ENCODE results near the gene SRGAP1.

The SRGAP1 gene

GRCh38 chr12:64087761-64088160 lies 243.3 kb downstream of the SRGAP1 start:
- Histone ChIP-seq H3K4me3 (ENCODE audit: low read length) (no peak overlapping the region), H3K4me2 (ENCODE audit: low read depth, low read length) (no peak overlapping the region), H3K4me1 (ENCODE audit: low read length) (peaks cover 12% of the 10 kb centered on the region), H3K27me3 (replicated peaks; ENCODE audit: insufficient read depth, low read length) (no peaks in the 10 kb centered on the region), H3F3A (ENCODE audit: insufficient read depth, low read length) (no peaks in the 10 kb centered on the region), H3K27ac (ENCODE audit: low read length) (no peak overlapping the region), H2AFZ (ENCODE audit: low read length) (no peak overlapping the region; the same call in 1 of the 2 replicates), H3K9ac (ENCODE audit: low read length) (no peak overlapping the region), H3K9me2 (replicated peaks; ENCODE audit: insufficient read depth, low read length) (no peaks in the 10 kb centered on the region), H3K9me3 (replicated peaks; ENCODE audit: insufficient read depth, low read length) (no peaks in the 10 kb centered on the region), H3K36me3 (replicated peaks; ENCODE audit: insufficient read depth, low read length) (no peaks in the 10 kb centered on the region), H3K79me2 (ENCODE audit: low read length) (no peaks in the 10 kb centered on the region), H4K20me1 (ENCODE audit: insufficient read depth, low read length) (no peaks in the 10 kb centered on the region)
- no peak for DNase-seq
- TF ChIP-seq EZH2 (optimal IDR thresholded peaks at IDR 0.05; ENCODE audit: low read depth, low read length) (no peak), EZH2phosphoT487 (IDR thresholded peaks at IDR 0.05; ENCODE audit: low read length) (no peak), CTCF (IDR thresholded peaks at IDR 0.05; ENCODE audit: low read length) (no peak)

GRCh38 chr12:64088431-64089349 lies 244.2 kb downstream of the SRGAP1 start:
- H3K9me2 ChIP-seq (replicated peaks; ENCODE audit: insufficient read depth, low read length) = no peaks in the 10 kb centered on the region
- H3K4me3 ChIP-seq (ENCODE audit: low read length) = no peak overlapping the region
- H4K20me1 ChIP-seq (ENCODE audit: insufficient read depth, low read length) = no peaks in the 10 kb centered on the region
- no peak overlapping the region for H2AFZ ChIP-seq (ENCODE audit: low read length)
- H3K79me2 ChIP-seq (ENCODE audit: low read length) = no peaks in the 10 kb centered on the region
- no peak overlapping the region for H3K27ac ChIP-seq (ENCODE audit: low read length)
- H3K9me3 ChIP-seq (replicated peaks; ENCODE audit: insufficient read depth, low read length) = no peaks in the 10 kb centered on the region
- no peak overlapping the region for H3K4me2 ChIP-seq (ENCODE audit: low read depth, low read length)
- H3K9ac ChIP-seq (ENCODE audit: low read length) = no peak overlapping the region
- H3K36me3 ChIP-seq (replicated peaks; ENCODE audit: insufficient read depth, low read length) = no peaks in the 10 kb centered on the region
- H3K27me3 ChIP-seq (replicated peaks; ENCODE audit: insufficient read depth, low read length) = no peaks in the 10 kb centered on the region
- H3K4me1 ChIP-seq (ENCODE audit: low read length) = peaks cover 12% of the 10 kb centered on the region
- no peaks in the 10 kb centered on the region for H3F3A ChIP-seq (ENCODE audit: insufficient read depth, low read length)
- DNase-seq = peak; percentile 48
- TF ChIP-seq CTCF (IDR thresholded peaks at IDR 0.05; ENCODE audit: low read length) = no peak
- no peak for TF ChIP-seq EZH2phosphoT487 (IDR thresholded peaks at IDR 0.05; ENCODE audit: low read length)
- no peak for TF ChIP-seq EZH2 (optimal IDR thresholded peaks at IDR 0.05; ENCODE audit: low read depth, low read length)

GRCh38 chr12:64090047-64090446 lies 245.5 kb downstream of the SRGAP1 start:
- H3K4me1 ChIP-seq (ENCODE audit: low read length) = peaks cover 12% of the 10 kb centered on the region

More at GRCh38 chr12:64090047-64090446, 245.5 kb downstream of the SRGAP1 start:
- Histone ChIP-seq H2AFZ (ENCODE audit: low read length) (no peak overlapping the region), H3K27me3 (replicated peaks; ENCODE audit: insufficient read depth, low read length) (no peaks in the 10 kb centered on the region), H3K4me3 (ENCODE audit: low read length) (no peak overlapping the region), H3K9me2 (replicated peaks; ENCODE audit: insufficient read depth, low read length) (no peaks in the 10 kb centered on the region), H3K79me2 (ENCODE audit: low read length) (no peaks in the 10 kb centered on the region), H3F3A (ENCODE audit: insufficient read depth, low read length) (no peaks in the 10 kb centered on the region), H3K27ac (ENCODE audit: low read length) (no peak overlapping the region), H3K4me2 (ENCODE audit: low read depth, low read length) (no peak overlapping the region), H4K20me1 (ENCODE audit: insufficient read depth, low read length) (no peaks in the 10 kb centered on the region), H3K9ac (ENCODE audit: low read length) (no peak overlapping the region), H3K9me3 (replicated peaks; ENCODE audit: insufficient read depth, low read length) (no peaks in the 10 kb centered on the region), H3K36me3 (replicated peaks; ENCODE audit: insufficient read depth, low read length) (no peaks in the 10 kb centered on the region)
- TF ChIP-seq EZH2phosphoT487 (IDR thresholded peaks at IDR 0.05; ENCODE audit: low read length) (no peak), CTCF (IDR thresholded peaks at IDR 0.05; ENCODE audit: low read length) (no peak), EZH2 (optimal IDR thresholded peaks at IDR 0.05; ENCODE audit: low read depth, low read length) (no peak)
- DNase-seq = no peak
